NCI-H2227 treated with DMSO at 0.1 percent for 48 hours (cell line): ENCODE results near the gene CPPED1.

Experiments
- DNase-seq: peaks from one replicate; lab custom pipeline; 2025; lab: John Stamatoyannopoulos, UW

The CPPED1 gene

DNA sequence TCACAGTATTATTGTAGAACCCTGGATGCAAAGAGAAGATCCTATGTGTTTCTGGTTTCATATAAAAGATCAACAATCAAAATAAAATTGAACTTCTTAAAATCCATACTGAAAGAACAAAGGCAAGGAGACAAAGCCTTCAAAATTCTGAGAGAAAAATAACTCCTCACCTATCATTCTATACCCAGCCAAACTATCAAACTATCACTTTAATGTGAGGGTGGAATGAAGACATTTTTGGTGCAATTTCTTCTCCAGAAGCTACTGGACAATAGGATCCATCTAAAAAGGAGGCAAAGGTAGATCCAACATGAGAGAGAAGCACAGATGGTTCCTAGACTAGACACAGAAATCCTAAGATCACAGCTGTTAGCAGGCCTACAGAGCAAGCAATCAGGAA is 71.1 kb downstream of the CPPED1 start:
- DNase-seq = no peak

DNA sequence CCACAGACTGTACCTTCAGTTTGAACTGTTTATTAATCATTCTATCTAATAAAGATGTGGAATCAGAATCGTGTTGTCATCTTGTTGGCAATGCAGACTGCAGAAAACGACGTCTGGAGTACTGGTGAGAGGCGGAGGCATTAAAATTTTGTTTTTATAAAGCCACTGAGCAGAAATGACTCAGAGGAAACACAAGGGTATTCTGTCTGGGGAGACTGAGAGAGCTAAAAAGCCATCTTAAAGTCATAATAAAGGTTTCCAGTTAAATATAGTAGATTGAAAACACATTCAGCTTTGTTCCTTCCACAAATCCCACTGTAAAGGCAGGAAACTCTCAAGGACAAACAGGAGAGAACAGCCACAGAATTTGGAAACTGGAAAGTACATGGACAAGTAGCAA is 74.2 kb downstream of the CPPED1 start:
- no peak for DNase-seq

DNA sequence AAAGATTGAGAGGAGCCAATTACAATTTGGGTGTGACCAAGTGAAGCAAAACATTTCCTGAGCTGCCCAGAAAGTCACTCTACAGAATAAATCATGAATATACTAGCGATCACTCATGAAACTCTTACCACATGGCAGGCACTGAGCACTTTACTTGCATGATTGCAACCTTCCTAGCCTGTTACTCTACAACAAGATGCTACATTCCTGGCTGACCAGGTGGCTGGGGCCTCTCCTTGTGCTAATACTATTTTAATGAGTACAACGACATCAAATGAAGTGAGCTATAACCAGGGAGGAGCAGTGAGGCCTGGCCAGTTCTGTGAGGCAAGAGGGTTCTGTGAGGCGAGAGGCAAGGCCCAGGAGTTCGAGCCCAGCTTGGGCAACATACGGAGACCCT is 75.2 kb downstream of the CPPED1 start:
- DNase-seq = no peak

DNA sequence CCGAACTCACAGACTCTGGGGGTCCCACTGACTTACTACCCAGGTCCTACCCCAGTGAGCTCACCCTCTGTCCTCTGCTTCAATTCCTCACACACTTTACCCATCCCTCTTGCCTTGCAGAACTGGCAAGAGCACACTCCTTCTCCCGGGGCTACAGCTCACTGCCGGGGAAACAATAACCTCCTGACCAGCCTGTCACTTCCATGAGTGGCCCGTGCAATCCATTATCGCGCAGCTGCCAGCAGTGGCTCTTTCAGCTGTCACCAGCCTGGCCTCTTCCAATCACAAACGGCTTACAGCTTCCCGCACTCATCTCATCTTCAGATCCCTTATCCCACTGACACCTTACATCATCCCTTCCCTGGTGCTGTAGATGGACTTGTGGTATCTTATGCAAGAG is 79.5 kb downstream of the CPPED1 start:
- DNase-seq = no peak

DNA sequence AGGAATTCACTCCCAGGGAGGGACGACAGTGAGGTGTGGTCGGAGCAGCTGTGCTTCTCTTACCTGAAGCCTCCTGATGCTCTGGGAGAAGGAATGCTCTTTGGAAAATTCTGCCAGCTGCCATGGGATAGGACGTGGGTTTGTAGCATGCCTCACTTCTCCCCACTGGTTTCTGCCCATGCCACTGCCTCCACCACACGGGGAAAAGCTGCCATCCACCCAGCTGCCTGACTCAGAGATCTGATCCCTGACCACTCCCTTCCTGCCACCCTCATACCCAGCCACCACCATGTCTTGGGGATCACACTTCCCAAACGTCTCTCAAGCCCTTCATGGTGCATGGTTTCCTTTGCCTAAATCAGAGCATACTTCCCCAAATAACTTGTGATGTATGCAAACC is 80.0 kb downstream of the CPPED1 start:
- DNase-seq = no peak

DNA sequence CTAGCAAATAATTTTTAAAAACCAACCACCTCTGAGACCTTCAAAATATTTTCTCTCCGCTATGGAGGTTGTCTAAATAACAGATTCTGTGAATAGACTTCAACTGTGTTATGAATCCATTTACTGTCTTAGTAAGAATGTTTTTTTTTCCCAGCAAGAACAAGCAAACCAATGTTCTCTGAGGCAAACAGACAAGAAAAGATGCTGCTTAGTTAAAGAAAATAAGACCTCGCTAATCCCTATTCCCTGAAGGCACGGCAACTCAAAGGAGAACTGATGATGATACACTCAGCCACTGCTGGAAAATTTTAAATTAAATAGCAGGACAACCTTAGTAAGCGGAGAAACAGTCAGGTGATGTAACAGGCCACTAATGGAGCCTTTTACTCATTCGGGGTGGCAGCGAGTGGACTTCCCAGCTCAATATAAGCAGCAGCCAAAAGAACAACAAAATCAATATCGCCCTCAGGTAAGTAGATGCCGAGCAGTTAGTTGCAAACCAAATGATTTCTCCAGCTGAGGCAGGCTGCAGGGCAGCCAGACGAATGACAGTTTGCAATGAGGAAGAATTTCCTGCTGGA is 81.8 kb downstream of the CPPED1 start:
- DNase-seq = no peak

GRCh38 chr16:12719972-12720371 is 83.7 kb downstream of the CPPED1 start:
- DNase-seq = no peak

DNA sequence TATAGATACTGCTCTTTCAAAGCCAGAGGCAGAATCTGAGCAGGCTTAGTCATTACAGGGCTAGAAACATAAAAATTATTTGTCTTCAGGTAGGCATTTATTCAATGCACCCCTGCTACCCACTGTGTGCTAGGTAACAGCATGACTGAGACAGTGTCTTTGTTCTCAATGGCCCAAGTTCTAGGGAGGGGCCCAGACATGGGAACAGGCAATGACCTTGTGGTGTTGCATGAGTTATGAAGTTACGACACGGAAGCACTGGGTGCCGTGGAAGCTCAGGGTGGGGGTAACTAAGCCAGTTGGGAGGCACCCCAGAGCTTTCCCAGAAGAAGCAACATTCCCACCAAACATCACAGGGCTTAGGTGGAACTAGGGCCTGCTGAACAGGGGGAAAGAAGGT is 87.0 kb downstream of the CPPED1 start:
- no peak for DNase-seq

- no peak for DNase-seq
These were observed 93.9 kb downstream of the CPPED1 start for GRCh38 chr16:12709807-12710206.

DNA sequence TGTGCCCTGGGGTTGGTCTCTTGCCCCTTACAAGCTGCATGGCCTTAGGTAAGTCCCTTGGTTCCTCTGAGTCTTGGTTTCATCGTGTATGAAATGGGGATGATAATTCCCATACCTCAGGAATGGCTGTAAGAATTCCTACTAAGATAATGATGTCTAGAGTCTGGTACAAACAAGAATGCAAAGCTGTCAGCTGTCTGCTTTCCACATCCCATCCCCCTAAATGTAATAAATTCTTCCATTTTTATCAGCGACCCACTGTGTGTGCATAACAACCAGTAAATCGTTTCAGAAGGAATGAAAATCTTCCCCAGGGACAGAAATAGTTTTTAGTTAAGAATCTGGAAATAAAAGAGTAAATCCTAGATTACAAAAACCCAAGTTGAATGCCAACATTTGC is 95.4 kb downstream of the CPPED1 start:
- DNase-seq = no peak

DNA sequence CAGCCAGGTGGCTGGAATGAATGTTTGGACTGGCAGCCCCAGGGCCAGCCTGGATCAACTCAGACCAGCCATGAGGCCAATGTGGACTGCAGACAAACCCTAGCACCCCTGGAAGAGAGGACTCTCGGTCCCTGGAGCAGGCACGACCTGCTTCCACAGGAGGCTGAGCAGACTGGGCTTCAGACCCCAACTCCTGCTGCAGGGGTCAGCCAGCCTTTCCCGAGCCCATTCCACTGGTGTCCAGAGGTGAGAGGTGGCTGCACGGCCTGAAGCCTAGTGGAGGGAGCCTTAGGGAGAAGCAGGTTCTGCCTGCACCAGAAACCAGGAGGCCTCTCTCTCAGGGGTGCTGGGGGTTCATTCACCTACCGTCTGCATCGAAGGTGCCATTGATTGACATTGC is 97.1 kb downstream of the CPPED1 start:
- no peak for DNase-seq

- DNase-seq = no peak
These were observed 99.1 kb downstream of the CPPED1 start for GRCh38 chr16:12704492-12705111.

DNA sequence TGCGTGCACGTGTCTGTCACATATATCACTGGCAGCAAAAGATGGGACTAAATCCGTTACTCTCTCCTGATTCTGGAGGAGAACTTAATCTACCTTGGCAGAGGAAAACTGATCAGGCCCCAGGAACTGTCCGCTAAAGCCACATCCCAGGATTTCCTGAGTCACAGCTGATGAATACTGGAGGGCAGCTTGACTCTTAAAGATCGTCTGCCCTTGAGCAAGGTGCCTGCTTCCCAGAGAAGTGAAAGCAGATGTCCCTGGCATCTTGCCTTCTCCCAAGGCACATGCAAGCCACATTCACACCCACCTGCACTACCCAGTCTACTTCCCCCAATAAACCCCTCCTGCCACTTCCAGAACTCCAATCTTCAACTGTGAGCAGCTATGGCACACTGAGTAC is 99.8 kb downstream of the CPPED1 start:
- DNase-seq = no peak

DNA sequence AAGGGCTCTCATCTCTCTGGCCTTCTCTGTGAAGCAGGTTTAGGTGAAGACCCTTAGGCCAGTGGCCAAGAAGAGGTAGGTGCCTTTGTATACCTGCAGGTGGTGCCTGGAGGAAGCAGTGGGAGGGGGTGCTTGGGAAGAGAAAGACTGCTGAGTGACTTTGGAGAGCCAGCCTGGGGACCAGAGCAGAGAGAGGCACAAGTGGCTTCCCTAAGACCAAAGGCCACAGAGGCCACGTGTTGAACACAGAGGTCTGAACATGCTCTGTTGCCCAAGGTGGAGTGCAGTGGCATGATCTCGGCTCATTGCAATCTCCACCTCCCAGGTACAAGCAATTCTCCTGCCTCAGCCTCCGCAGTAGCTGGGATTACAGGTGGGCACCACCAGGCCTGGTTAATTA is 103.5 kb downstream of the CPPED1 start:
- no peak for DNase-seq

DNA sequence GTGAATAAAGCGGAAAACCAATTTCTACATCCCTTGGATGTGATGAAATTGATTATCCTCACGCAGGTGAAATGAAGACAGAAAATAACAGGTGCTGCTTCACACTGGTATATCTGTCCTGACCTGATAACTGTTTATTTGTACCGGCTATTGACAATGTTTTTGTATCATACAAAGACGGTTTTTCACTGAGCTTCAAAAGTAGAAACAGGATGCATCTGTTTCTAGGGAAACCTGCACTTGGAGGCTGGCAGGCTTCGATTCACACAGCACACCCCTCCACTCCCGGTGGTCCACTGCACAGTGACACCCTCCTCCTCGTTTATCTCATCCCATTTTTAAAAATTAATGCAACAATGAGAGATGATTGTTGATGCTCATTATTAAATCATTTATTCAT is 104.5 kb downstream of the CPPED1 start:
- no peak for DNase-seq

GRCh38 chr16:12697437-12697836 is 106.2 kb downstream of the CPPED1 start:
- DNase-seq = no peak

DNA sequence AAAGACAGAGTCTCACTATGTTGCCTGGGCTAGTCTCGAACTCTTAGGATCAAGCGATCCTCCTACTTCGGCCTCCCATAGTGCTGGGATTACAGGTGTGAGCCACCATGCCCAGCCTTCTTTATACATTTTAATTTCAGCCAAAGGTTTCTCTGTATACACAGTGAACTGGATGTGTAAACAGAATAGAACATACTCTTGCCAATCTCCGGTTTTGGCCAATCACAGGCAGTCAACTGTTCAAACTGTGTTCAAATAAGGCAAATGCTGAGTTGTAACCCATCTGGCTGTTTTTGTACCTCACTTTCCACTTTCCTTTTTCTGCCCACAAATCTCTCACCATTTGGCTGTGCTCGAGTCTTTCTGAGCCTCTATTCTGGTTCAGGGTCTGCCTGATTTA is 108.2 kb downstream of the CPPED1 start:
- DNase-seq = no peak

GRCh38 chr16:12690024-12690423 is 113.7 kb downstream of the CPPED1 start:
- DNase-seq = no peak

GRCh38 chr16:12688951-12689850 is 114.5 kb downstream of the CPPED1 start:
- no peak for DNase-seq

DNA sequence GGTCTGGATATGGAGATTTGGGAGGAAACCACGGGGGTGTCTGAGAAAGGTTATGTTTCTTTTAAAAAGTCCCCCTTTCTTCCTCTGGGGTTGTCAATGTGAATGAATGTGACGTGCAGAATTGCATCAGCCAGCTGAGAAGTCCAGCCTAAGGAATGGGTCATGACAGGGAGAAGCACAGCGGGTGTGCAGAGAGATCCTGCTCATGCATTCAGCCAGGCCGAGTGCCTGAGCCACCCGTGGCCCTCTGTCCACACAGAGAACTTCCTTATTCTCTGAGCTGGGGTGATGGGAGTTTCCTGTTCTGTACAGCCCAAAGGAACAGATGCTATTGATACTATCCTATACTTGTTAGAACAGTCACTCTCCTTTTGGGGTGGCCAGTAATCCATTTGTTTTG is 117.9 kb downstream of the CPPED1 start:
- DNase-seq = no peak

DNA sequence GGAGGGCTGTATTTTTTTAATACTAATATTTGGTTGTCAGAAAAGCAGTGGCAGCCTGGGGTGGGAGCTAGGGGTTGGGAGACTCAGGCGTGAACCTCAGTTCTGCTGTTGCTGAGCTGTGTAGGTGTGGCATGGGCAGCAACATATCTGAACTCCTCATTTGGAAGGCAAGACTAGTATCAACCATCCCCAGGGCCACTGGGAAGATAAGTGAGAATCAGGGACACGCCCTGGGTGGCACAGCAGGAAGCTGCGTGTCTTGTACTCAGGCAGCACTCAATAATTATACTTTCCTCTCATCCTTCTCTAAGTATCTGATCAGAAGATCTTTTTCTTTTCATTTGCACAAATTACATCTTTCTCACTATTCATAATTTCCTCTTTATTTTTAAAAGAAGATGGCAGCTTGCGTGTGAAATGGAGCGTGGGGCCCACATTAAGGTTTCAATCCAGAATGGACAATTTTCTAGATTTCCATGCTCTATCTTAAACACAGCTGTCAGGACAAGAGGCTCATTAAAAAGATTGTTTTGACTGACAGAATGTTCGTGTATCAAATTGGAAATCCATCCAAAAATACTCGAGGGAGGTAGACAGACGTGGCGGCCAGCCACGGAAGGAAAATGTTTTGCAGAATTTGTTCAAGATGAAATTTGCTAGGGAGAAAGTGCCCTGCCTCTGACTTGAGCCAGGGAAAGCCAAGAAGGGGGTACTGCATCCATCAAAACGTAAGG is 121.1 kb downstream of the CPPED1 start:
- no peak for DNase-seq

- no peak for DNase-seq
These were observed 122.0 kb downstream of the CPPED1 start for GRCh38 chr16:12681653-12682052.

DNA sequence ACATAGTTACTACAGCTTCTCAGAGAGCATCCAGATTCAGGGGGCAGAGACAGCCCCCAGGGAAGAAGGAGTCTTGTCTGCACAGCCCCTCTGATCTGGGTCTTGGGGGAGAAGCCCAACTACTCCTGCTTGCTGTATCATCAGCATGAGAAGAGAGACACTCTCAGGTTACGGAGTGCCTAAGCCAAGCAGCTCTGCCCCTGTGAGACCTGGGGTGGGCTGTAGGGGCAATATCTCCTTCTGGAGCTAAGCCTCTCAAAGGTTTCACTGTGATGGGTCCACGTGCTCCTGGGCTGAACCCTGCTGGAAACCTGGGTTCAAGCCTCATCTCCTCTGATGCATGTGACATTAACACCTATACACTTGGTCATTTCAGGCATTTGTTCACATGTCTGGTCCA is 123.2 kb downstream of the CPPED1 start:
- DNase-seq = no peak
